Measurements from ENCODE around the gene OR1A2.
"Not testable (repeated sequence)": the region's sequence is repeated elsewhere in the genome, so short reads cannot be mapped to it uniquely, and the experiment has no call there.

Gene OR1A2

GRCh38 chr17:3197219-3197618, at the start of gene OR1A2:
Gene OR1A2, plus strand, starts transcription at chr17:3197519. Its CDS starts 0 bp downstream, at chr17:3197519.
- Histone ChIP-seq H3K27ac (no peak within 1 kb of the TSS), H3K9ac (ENCODE audit: insufficient read length) (no peak within 1 kb of the TSS), H3K4me3 (no peak within 1 kb of the TSS), H3K36me3 (ENCODE audit: insufficient read depth, low read length) (no peaks in the 10 kb centered on the region), H3K9me3 (ENCODE audit: low read depth, low read length) (no peaks in the 10 kb centered on the region)
- no peak for DNase-seq (ENCODE audit: low read depth, low spot score)
- no peak for TF ChIP-seq FOXP2 (optimal IDR thresholded peaks at IDR 0.05; ENCODE audit: control extremely low read depth, extremely low read length, insufficient read depth)
- no peak for TF ChIP-seq EZH2 (IDR thresholded peaks at IDR 0.05)
- TF ChIP-seq POLR2AphosphoS5 (IDR thresholded peaks at IDR 0.05; ENCODE audit: borderline replicate concordance, low read depth, low read length) = no peak

- Histone ChIP-seq H3K9ac (ENCODE audit: insufficient read length) (no peak overlapping the region), H3K9me3 (ENCODE audit: low read depth, low read length) (no peaks in the 10 kb centered on the region), H3K4me3 (no peak overlapping the region), H3K36me3 (ENCODE audit: insufficient read depth, low read length) (no peaks in the 10 kb centered on the region), H3K27ac (no peak overlapping the region)
- TF ChIP-seq EZH2 (IDR thresholded peaks at IDR 0.05) (no peak), POLR2AphosphoS5 (IDR thresholded peaks at IDR 0.05; ENCODE audit: borderline replicate concordance, low read depth, low read length) (no peak), FOXP2 (optimal IDR thresholded peaks at IDR 0.05; ENCODE audit: control extremely low read depth, extremely low read length, insufficient read depth) (no peak)
- no peak for DNase-seq (ENCODE audit: low read depth, low spot score)
These were observed 40.1 kb upstream of the OR1A2 start for GRCh38 chr17:3157218-3157617.

- Histone ChIP-seq H3K4me3 (no peak overlapping the region), H3K36me3 (ENCODE audit: insufficient read depth, low read length) (no peaks in the 10 kb centered on the region), H3K9me3 (ENCODE audit: low read depth, low read length) (no peaks in the 10 kb centered on the region), H3K27ac (no peak overlapping the region), H3K9ac (ENCODE audit: insufficient read length) (no peak overlapping the region)
- no peak for DNase-seq (ENCODE audit: low read depth, low spot score)
- no peak for TF ChIP-seq FOXP2 (optimal IDR thresholded peaks at IDR 0.05; ENCODE audit: control extremely low read depth, extremely low read length, insufficient read depth)
- TF ChIP-seq POLR2AphosphoS5 (IDR thresholded peaks at IDR 0.05; ENCODE audit: borderline replicate concordance, low read depth, low read length) = no peak
- TF ChIP-seq EZH2 (IDR thresholded peaks at IDR 0.05) = no peak
These were observed 29.7 kb upstream of the OR1A2 start for GRCh38 chr17:3167574-3167973.

- no peak for DNase-seq (ENCODE audit: low read depth, low spot score)
- Histone ChIP-seq H3K4me3 (no peak overlapping the region), H3K27ac (no peak overlapping the region), H3K9me3 (ENCODE audit: low read depth, low read length) (no peaks in the 10 kb centered on the region), H3K9ac (ENCODE audit: insufficient read length) (no peak overlapping the region), H3K36me3 (ENCODE audit: insufficient read depth, low read length) (no peaks in the 10 kb centered on the region)
- TF ChIP-seq EZH2 (IDR thresholded peaks at IDR 0.05) (no peak), POLR2AphosphoS5 (IDR thresholded peaks at IDR 0.05; ENCODE audit: borderline replicate concordance, low read depth, low read length) (no peak), FOXP2 (optimal IDR thresholded peaks at IDR 0.05; ENCODE audit: control extremely low read depth, extremely low read length, insufficient read depth) (no peak)
These were observed 7.4 kb upstream of the OR1A2 start for GRCh38 chr17:3189961-3190360.

GRCh38 chr17:3207367-3207766, 10.0 kb downstream of the OR1A2 start, which contains the start of gene OR1A1:
Gene OR1A1, plus strand, starts transcription at chr17:3207667. Its CDS starts 7,954 bp downstream, at chr17:3215621.
- no peak within 1 kb of the TSS for H3K27ac ChIP-seq
- DNase-seq (ENCODE audit: low read depth, low spot score) = no peak
- no peaks in the 10 kb centered on the region for H3K36me3 ChIP-seq (ENCODE audit: insufficient read depth, low read length)
- no peak within 1 kb of the TSS for H3K4me3 ChIP-seq
- no peak for TF ChIP-seq EZH2 (IDR thresholded peaks at IDR 0.05)
- TF ChIP-seq FOXP2 (optimal IDR thresholded peaks at IDR 0.05; ENCODE audit: control extremely low read depth, extremely low read length, insufficient read depth) = no peak
- TF ChIP-seq POLR2AphosphoS5 (IDR thresholded peaks at IDR 0.05; ENCODE audit: borderline replicate concordance, low read depth, low read length) = no peak
- H3K9me3 ChIP-seq (ENCODE audit: low read depth, low read length) = no peaks in the 10 kb centered on the region
- no peak within 1 kb of the TSS for H3K9ac ChIP-seq (ENCODE audit: insufficient read length)

- no peak overlapping the region for H3K27ac ChIP-seq
- no peak for DNase-seq (ENCODE audit: low read depth, low spot score)
- no peak overlapping the region for H3K9ac ChIP-seq (ENCODE audit: insufficient read length)
- TF ChIP-seq EZH2 (IDR thresholded peaks at IDR 0.05) (no peak), POLR2AphosphoS5 (IDR thresholded peaks at IDR 0.05; ENCODE audit: borderline replicate concordance, low read depth, low read length) (no peak), FOXP2 (optimal IDR thresholded peaks at IDR 0.05; ENCODE audit: control extremely low read depth, extremely low read length, insufficient read depth) (no peak)
- no peak overlapping the region for H3K4me3 ChIP-seq
- H3K36me3 ChIP-seq (ENCODE audit: insufficient read depth, low read length) = no peaks in the 10 kb centered on the region
- no peaks in the 10 kb centered on the region for H3K9me3 ChIP-seq (ENCODE audit: low read depth, low read length)
These were observed 11.2 kb downstream of the OR1A2 start for GRCh38 chr17:3208484-3208883.

- H3K9me3 ChIP-seq (ENCODE audit: low read depth, low read length) = no peaks in the 10 kb centered on the region
- no peak overlapping the region for H3K27ac ChIP-seq
- no peak for DNase-seq (ENCODE audit: low read depth, low spot score)
- no peak overlapping the region for H3K4me3 ChIP-seq
- no peaks in the 10 kb centered on the region for H3K36me3 ChIP-seq (ENCODE audit: insufficient read depth, low read length)
- TF ChIP-seq FOXP2 (optimal IDR thresholded peaks at IDR 0.05; ENCODE audit: control extremely low read depth, extremely low read length, insufficient read depth) (no peak), EZH2 (IDR thresholded peaks at IDR 0.05) (no peak), POLR2AphosphoS5 (IDR thresholded peaks at IDR 0.05; ENCODE audit: borderline replicate concordance, low read depth, low read length) (no peak)
- H3K9ac ChIP-seq (ENCODE audit: insufficient read length) = no peak overlapping the region
These were observed 15.7 kb downstream of the OR1A2 start for GRCh38 chr17:3213001-3213400.

- Histone ChIP-seq H3K27ac (no peak overlapping the region), H3K9me3 (ENCODE audit: low read depth, low read length) (no peaks in the 10 kb centered on the region), H3K4me3 (no peak overlapping the region), H3K36me3 (ENCODE audit: insufficient read depth, low read length) (no peaks in the 10 kb centered on the region), H3K9ac (ENCODE audit: insufficient read length) (no peak overlapping the region)
- TF ChIP-seq POLR2AphosphoS5 (IDR thresholded peaks at IDR 0.05; ENCODE audit: borderline replicate concordance, low read depth, low read length) (no peak), FOXP2 (optimal IDR thresholded peaks at IDR 0.05; ENCODE audit: control extremely low read depth, extremely low read length, insufficient read depth) (no peak), EZH2 (IDR thresholded peaks at IDR 0.05) (no peak)
- DNase-seq (ENCODE audit: low read depth, low spot score) = no peak
These were observed 16.3 kb downstream of the OR1A2 start for GRCh38 chr17:3213587-3213986.

GRCh38 chr17:3219978-3220377, 22.7 kb downstream of the OR1A2 start:
- not testable (repeated sequence) for H3K9me3 ChIP-seq (ENCODE audit: low read depth, low read length); H3K9ac ChIP-seq (ENCODE audit: insufficient read length); DNase-seq (ENCODE audit: low read depth, low spot score); H3K27ac ChIP-seq; H3K4me3 ChIP-seq; H3K36me3 ChIP-seq (ENCODE audit: insufficient read depth, low read length)
